H1 (cell line): ENCODE measurements around the gene DUOXA1. TPM values are rescaled to one million over a fixed set of nuclear protein-coding genes. Genes with fewer than 3 reads are reported as not detected.

ENCODE experiments used
- CTCF ChIA-PET: fragments of 300-600 bp; sonication (Branson Sonifier 250); formaldehyde crosslinking; loops from one replicate; lab custom pipeline; 2021; ENCODE audit not compliant: partially characterized antibody; lab: Charles Lee
- POLR2A ChIA-PET: fragments of 300-600 bp; sonication (Branson Sonifier 250); formaldehyde crosslinking; loops from one replicate; lab custom pipeline; 2021; ENCODE audit warnings: inconsistent platforms; ENCODE audit not compliant: partially characterized antibody; lab: Charles Lee
- DNase-seq, 2 experiments: peaks; one replicate each; pipeline versions ENCODE4 v3.0.0 to v3.0.0-alpha.2; 2010 to 2022; ENCODE audit warnings: low spot score in 2 of 2, low read depth in 1 of 2, mixed read lengths in 1 of 2
- FAIRE-seq: peaks from 2 replicates; lab custom pipeline; 2011; peaks lifted over from hg19 to GRCh38; lab: Jason Lieb, UNC
- H2AFZ ChIP-seq: 2 replicates; pipeline ENCODE4 v1.8.1; 2012; ENCODE audit warnings: low read length, inconsistent platforms
- H2AK5ac ChIP-seq: 2 replicates; pipeline ENCODE4 v1.6.1; 2013; ENCODE audit warnings: low read depth, low read length
- H2BK120ac ChIP-seq: replicated peaks from 2 replicates; pipeline ENCODE3; 2013; ENCODE audit warnings: low read depth, low read length, inconsistent platforms
- H2BK12ac ChIP-seq: 2 replicates; pipeline ENCODE4 v1.6.1; 2013; ENCODE audit warnings: low read depth, low read length
- H2BK15ac ChIP-seq: 2 replicates; pipeline ENCODE4 v1.6.1; 2013; ENCODE audit warnings: low read length
- H2BK20ac ChIP-seq: 2 replicates; pipeline ENCODE4 v1.6.1; 2013; ENCODE audit warnings: low read length
- H2BK5ac ChIP-seq: 2 replicates; pipeline ENCODE4 v1.6.1; 2013; ENCODE audit warnings: low read depth, low read length
- H3K14ac ChIP-seq: 2 replicates; pipeline ENCODE4 v1.6.1; 2013; ENCODE audit warnings: inconsistent platforms; ENCODE audit not compliant: insufficient read length
- H3K18ac ChIP-seq: 2 replicates; pipeline ENCODE4 v1.6.1; 2013; ENCODE audit warnings: low read length; ENCODE audit errors: extremely low read depth
- H3K23ac ChIP-seq: 2 replicates; pipeline ENCODE4 v1.6.1; 2013; ENCODE audit warnings: inconsistent platforms; ENCODE audit not compliant: insufficient read length
- H3K23me2 ChIP-seq: 2 replicates; pipeline ENCODE4 v1.6.1; 2013; ENCODE audit warnings: low read depth, low read length
- H3K27ac ChIP-seq: 2 replicates; pipeline ENCODE4 v1.6.1; 2011; ENCODE audit warnings: low read depth, low read length, inconsistent platforms
- H3K27me3 ChIP-seq, 4 experiments: replicated peaks in 1 of 4; 1 replicate in 1 of 4; 2 replicates in 3 of 4; pipeline versions ENCODE4 v1.6.1 to v1.8.1; 2011 to 2013; ENCODE audit warnings: low read length in 3 of 4, mild to moderate bottlenecking in 3 of 4, inconsistent platforms in 2 of 4, mixed read lengths in 2 of 4, moderate library complexity in 1 of 4; ENCODE audit not compliant: control insufficient read depth in 3 of 4, insufficient read depth in 3 of 4; ENCODE audit errors: extremely low read depth in 1 of 4
- H3K36me3 ChIP-seq, 4 experiments: 2 replicates each; pipeline versions ENCODE4 v1.6.1 to v1.8.1; 2011 to 2013; ENCODE audit warnings: mild to moderate bottlenecking in 4 of 4, low read length in 3 of 4, moderate library complexity in 2 of 4, control low read depth in 1 of 4, inconsistent platforms in 1 of 4; ENCODE audit not compliant: insufficient read depth in 4 of 4, control insufficient read depth in 2 of 4
- H3K4ac ChIP-seq: replicated peaks from 2 replicates; pipeline ENCODE3; 2013; ENCODE audit warnings: low read length, low read depth, mixed read lengths, inconsistent platforms; ENCODE audit not compliant: insufficient read length
- H3K4me1 ChIP-seq, 4 experiments: replicated peaks in 1 of 4; 1 replicate in 1 of 4; 2 replicates in 3 of 4; pipeline versions ENCODE4 v1.6.1 to v1.8.1; 2011 to 2013; ENCODE audit warnings: low read length in 3 of 4, inconsistent platforms in 2 of 4, mixed read lengths in 1 of 4; ENCODE audit not compliant: insufficient read depth in 4 of 4, control insufficient read depth in 3 of 4
- H3K4me2 ChIP-seq, 2 experiments: 2 replicates each; pipeline versions ENCODE4 v1.6.1 to v1.8.1; 2011 to 2013; ENCODE audit warnings: low read depth in 2 of 2, low read length in 2 of 2, control low read depth in 1 of 2, inconsistent platforms in 1 of 2, mild to moderate bottlenecking in 1 of 2; ENCODE audit not compliant: insufficient read depth in 1 of 2
- H3K4me3 ChIP-seq, 4 experiments: fragments of 200-600, 300-600 bp in 1 of 4; sonication (generic), shearing (Covaris generic), sonication (Bioruptor Twin) in 1 of 4; 2 replicates each; pipeline versions ENCODE4 v1.5.1 to v1.8.1; 2011 to 2016; ENCODE audit warnings: low read length in 4 of 4, low read depth in 3 of 4, control low read depth in 2 of 4, inconsistent platforms in 2 of 4, mild to moderate bottlenecking in 2 of 4, mixed read lengths in 1 of 4, moderate library complexity in 1 of 4; ENCODE audit not compliant: insufficient read depth in 2 of 4; ENCODE audit errors: extremely low read depth in 1 of 4
- H3K56ac ChIP-seq: replicated peaks from 2 replicates; pipeline ENCODE3; 2013; ENCODE audit warnings: low read depth, mild to moderate bottlenecking, mixed read lengths, low read length, inconsistent platforms; ENCODE audit not compliant: insufficient read length
- H3K79me1 ChIP-seq: 2 replicates; pipeline ENCODE4 v1.6.1; 2013; ENCODE audit warnings: low read depth, low read length, control low read depth
- H3K79me2 ChIP-seq, 2 experiments: 2 replicates each; pipeline versions ENCODE4 v1.6.1 to v1.8.1; 2012 to 2013; ENCODE audit warnings: low read length in 2 of 2, mild to moderate bottlenecking in 2 of 2, inconsistent platforms in 1 of 2; ENCODE audit not compliant: insufficient read depth in 2 of 2, control insufficient read depth in 1 of 2
- H3K9ac ChIP-seq, 4 experiments: replicated peaks in 1 of 4; 1 replicate in 1 of 4; 2 replicates in 3 of 4; pipeline versions ENCODE4 v1.6.1 to v1.8.1; 2011 to 2013; ENCODE audit warnings: low read depth in 3 of 4, low read length in 3 of 4, control low read depth in 2 of 4, mild to moderate bottlenecking in 2 of 4, moderate library complexity in 2 of 4, inconsistent platforms in 1 of 4; ENCODE audit errors: extremely low read depth in 1 of 4
- H3K9me3 ChIP-seq, 2 experiments: 2 replicates each; pipeline versions ENCODE4 v1.6.1 to v1.8.1; 2012 to 2013; ENCODE audit warnings: mild to moderate bottlenecking in 2 of 2, moderate library complexity in 2 of 2, control low read depth in 1 of 2, inconsistent platforms in 1 of 2, low read depth in 1 of 2, low read length in 1 of 2, mixed read lengths in 1 of 2; ENCODE audit not compliant: insufficient read depth in 2 of 2
- H4K20me1 ChIP-seq, 2 experiments: replicated peaks in 1 of 2; 2 replicates each; pipeline versions ENCODE3 to v1.8.1; 2011 to 2013; ENCODE audit warnings: inconsistent platforms in 2 of 2, low read length in 2 of 2, mild to moderate bottlenecking in 1 of 2; ENCODE audit not compliant: insufficient read depth in 2 of 2, control insufficient read depth in 1 of 2
- H4K5ac ChIP-seq: 2 replicates; pipeline ENCODE4 v1.6.1; 2013; ENCODE audit warnings: low read length, low read depth, mixed read lengths, inconsistent platforms; ENCODE audit not compliant: insufficient read length
- H4K8ac ChIP-seq: 2 replicates; pipeline ENCODE4 v1.8.0; 2013; ENCODE audit warnings: mild to moderate bottlenecking, moderate library complexity, low read length, inconsistent platforms; ENCODE audit not compliant: insufficient read depth; ENCODE audit errors: extremely low read depth
- H4K91ac ChIP-seq: replicated peaks from 2 replicates; pipeline ENCODE3; 2013; ENCODE audit warnings: low read length, mixed read lengths, inconsistent platforms; ENCODE audit not compliant: insufficient read length
- BRCA1 ChIP-seq: IDR thresholded peaks from 2 replicates; pipeline ENCODE4 v1.6.1; 2012; ENCODE audit warnings: low read depth, low read length, improper control_type of control experiment
- CTBP2 ChIP-seq: IDR thresholded peaks from 2 replicates; pipeline ENCODE4 v1.7.0; 2011; ENCODE audit warnings: borderline replicate concordance, mild to moderate bottlenecking, moderate library complexity, mixed read lengths, low read length; ENCODE audit not compliant: insufficient read depth, insufficient read length
- JUN ChIP-seq: IDR thresholded peaks from 2 replicates; pipeline ENCODE4 v1.6.1; 2011; ENCODE audit warnings: low read depth, mild to moderate bottlenecking, improper control_type of control experiment, low read length
- KDM1A ChIP-seq: fragments of 200-600, 300-600 bp; sonication (generic); IDR thresholded peaks from 2 replicates; pipeline ENCODE4 v1.7.1; 2016; ENCODE audit warnings: mild to moderate bottlenecking, low read length, borderline replicate concordance
- PHF8 ChIP-seq: fragments of 200-600 bp; sonication (generic); conservative IDR thresholded peaks from 2 replicates; pipeline ENCODE4 v1.7.1; 2012; ENCODE audit warnings: low read depth, mild to moderate bottlenecking, inconsistent platforms, low read length, moderate library complexity
- RBBP5 ChIP-seq: IDR thresholded peaks from 2 replicates; pipeline ENCODE4 v1.7.1; 2012; ENCODE audit warnings: low read depth, mild to moderate bottlenecking, inconsistent platforms, low read length, moderate library complexity, borderline replicate concordance
- SAP30 ChIP-seq: fragments of 300-600 bp; sonication (generic); IDR thresholded peaks from 2 replicates; pipeline ENCODE4 v1.7.1; 2012; ENCODE audit warnings: low read length, moderate library complexity, mild to moderate bottlenecking, inconsistent platforms; ENCODE audit not compliant: insufficient read depth, insufficient replicate concordance
- SIX5 ChIP-seq: IDR thresholded peaks from 2 replicates; pipeline ENCODE4 v1.6.1; 2011; ENCODE audit warnings: mild to moderate bottlenecking, low read depth, low read length
- TEAD4 ChIP-seq: IDR thresholded peaks from 2 replicates; pipeline ENCODE4 v1.6.1; 2012; ENCODE audit warnings: low read depth, low read length, inconsistent platforms, mixed read lengths
- WGBS, 2 experiments: shearing (Covaris generic) in 1 of 2; methylation state at CpG; one replicate each; pipeline versions ENCODE4 v1.1.6 to v1.1.7; 2013 to 2015; ENCODE audit warnings: low lambda C conversion rate in 2 of 2, mixed read lengths in 2 of 2, inconsistent platforms in 1 of 2, low coverage in 1 of 2, missing lambda C conversion rate in 1 of 2; ENCODE audit not compliant: insufficient replicate concordance in 2 of 2, insufficient coverage in 1 of 2, insufficient read length in 1 of 2; ENCODE audit errors: extremely low coverage in 1 of 2, missing lambda C conversion rate in 1 of 2; 5-methylcytosine and 5-hydroxymethylcytosine counted together
- polyA plus RNA-seq, 7 experiments: library from polyadenylated mRNA; depleted of rRNA in 3 of 7; stranded (reverse) in 5 of 7; unstranded in 2 of 7; fragments of >200 nt in 5 of 7; fragments of 200-250 nt in 2 of 7; gene quantifications; 1 replicate in 5 of 7; 2 replicates in 1 of 7; 4 replicates in 1 of 7; pipeline versions ENCODE4 v1.2.1 to v1.2.3, GENCODE V29; 2011 to 2013; ENCODE audit warnings: missing spikeins in 2 of 7, mixed read lengths in 2 of 7
- total RNA-seq: library from RNA; stranded (reverse); fragmentation: NEBNext Ultra II Directional; extraction: Animal tissue kit (Norgen Biotek cat#: 25700); gene quantifications from 2 replicates; pipeline ENCODE4 v1.2.1, GENCODE V29; 2021

DUOXA1 gene
- total and polyA plus RNA-seq, 2 of the 8 experiments (the other 6 are each of a cell fraction or from before 2014, with no cell fraction given) = 0.18 TPM; not detected in 1

DNA sequence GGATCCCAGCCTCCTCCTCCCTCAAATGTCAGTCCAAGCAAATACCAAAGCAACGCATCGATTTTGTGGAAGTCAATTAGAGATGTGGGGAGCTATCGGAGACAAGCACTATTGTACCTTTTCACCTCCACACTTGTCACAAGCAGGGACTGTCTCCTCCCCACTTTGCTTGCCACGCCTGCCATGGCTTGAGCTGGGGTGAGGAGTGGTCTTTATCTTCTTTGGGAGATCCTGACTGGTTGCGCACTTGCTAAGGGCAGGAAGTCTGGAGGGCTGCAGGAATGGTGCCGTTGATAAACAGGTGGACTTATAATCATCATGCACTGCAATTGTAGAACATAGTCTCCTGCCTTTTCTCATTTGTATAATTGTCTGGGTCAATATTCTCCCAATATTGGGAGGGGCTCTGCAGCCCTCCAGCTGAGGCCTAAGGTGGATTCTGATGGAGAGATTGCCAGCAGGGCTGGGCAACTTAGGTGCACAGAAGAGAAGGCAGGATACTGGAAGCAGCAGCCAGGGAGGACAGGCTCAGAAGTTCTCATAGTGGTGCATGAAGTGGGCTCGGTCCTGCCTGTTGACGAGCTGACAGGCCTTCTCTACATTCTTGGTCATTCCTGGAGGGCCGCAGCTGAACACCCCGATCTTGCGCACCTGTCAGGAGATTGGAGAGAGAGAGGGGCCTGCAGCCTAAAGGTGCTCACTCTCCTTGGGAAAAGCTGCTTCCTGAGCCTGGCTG, 35.9 kb downstream of the DUOXA1 start:
- H4K8ac ChIP-seq = no peak overlapping the region
- H3K36me3 ChIP-seq = no peaks in the 10 kb centered on the region
- CTCF ChIA-PET = interaction anchor here (0.6 to 1.6 kb wide), 6 partner anchors 13 to 58 kb away, joined by 3 to 7 read pairs (median 4); no protein-coding TSS in a partner anchor
- no peak overlapping the region for H3K18ac ChIP-seq
- no peak overlapping the region for H3K56ac ChIP-seq
- no peak overlapping the region for H2BK20ac ChIP-seq
- H4K91ac ChIP-seq = no peak overlapping the region
- H2AFZ ChIP-seq = no peak overlapping the region
- H2BK120ac ChIP-seq = no peak overlapping the region
- no peak overlapping the region for H2BK5ac ChIP-seq
- H3K23ac ChIP-seq = no peak overlapping the region
- H4K20me1 ChIP-seq = no peaks in the 10 kb centered on the region
- no peak overlapping the region for H3K4ac ChIP-seq
- POLR2A ChIA-PET = interaction anchor here (1.6 kb wide), 1 partner anchor 71 kb away, joined by 4 read pairs; the partner anchor contains the start of gene SORD
- no peak overlapping the region for H2BK15ac ChIP-seq
- no peak overlapping the region for H2BK12ac ChIP-seq
- H3K27me3 ChIP-seq = no peaks in the 10 kb centered on the region
- H3K23me2 ChIP-seq = no peaks in the 10 kb centered on the region
- no peak overlapping the region for H3K4me3 ChIP-seq
- 85% methylated on average over 11 of the region's 11 CpGs; no CpG with 5 or more reads in 1 of the 2 experiments for WGBS, 2 experiments
- H3K79me1 ChIP-seq = no peaks in the 10 kb centered on the region
- no peak for DNase-seq
- H3K79me2 ChIP-seq = no peaks in the 10 kb centered on the region
- H3K9me3 ChIP-seq = no peaks in the 10 kb centered on the region
- no peak overlapping the region for H2AK5ac ChIP-seq
- H3K27ac ChIP-seq = no peak overlapping the region
- H4K5ac ChIP-seq = no peak overlapping the region
- no peaks in the 10 kb centered on the region; a peak in 1 of 7 replicates for H3K4me1 ChIP-seq
- TF ChIP-seq CTBP2 (no peak), BRCA1 (no peak), JUN (no peak), SAP30 (no peak), SIX5 (no peak), PHF8 (no peak), KDM1A (no peak), RBBP5 (no peak), TEAD4 (no peak)
- TF ChIP-seq, all 59 proteins: peak for 0
- H3K14ac ChIP-seq = no peak overlapping the region
- H3K4me2 ChIP-seq = no peak overlapping the region
- no peak for FAIRE-seq
- no peak overlapping the region for H3K9ac ChIP-seq
